Activated CD4-positive, alpha-beta T cell treated with anti-CD3 and anti-CD28 coated beads for 24 hours (primary cell): ENCODE data around the gene ARPIN.
"Not testable (repeated sequence)": the region's sequence is repeated elsewhere in the genome, so short reads cannot be mapped to it uniquely, and the experiment has no call there.

Experiments
- DNase-seq, 2 donors: peaks; one replicate each; pipeline ENCODE4 v3.0.0-alpha.2; 2020; ENCODE audit warnings: low read depth in 2 of 2

Gene ARPIN

DNA sequence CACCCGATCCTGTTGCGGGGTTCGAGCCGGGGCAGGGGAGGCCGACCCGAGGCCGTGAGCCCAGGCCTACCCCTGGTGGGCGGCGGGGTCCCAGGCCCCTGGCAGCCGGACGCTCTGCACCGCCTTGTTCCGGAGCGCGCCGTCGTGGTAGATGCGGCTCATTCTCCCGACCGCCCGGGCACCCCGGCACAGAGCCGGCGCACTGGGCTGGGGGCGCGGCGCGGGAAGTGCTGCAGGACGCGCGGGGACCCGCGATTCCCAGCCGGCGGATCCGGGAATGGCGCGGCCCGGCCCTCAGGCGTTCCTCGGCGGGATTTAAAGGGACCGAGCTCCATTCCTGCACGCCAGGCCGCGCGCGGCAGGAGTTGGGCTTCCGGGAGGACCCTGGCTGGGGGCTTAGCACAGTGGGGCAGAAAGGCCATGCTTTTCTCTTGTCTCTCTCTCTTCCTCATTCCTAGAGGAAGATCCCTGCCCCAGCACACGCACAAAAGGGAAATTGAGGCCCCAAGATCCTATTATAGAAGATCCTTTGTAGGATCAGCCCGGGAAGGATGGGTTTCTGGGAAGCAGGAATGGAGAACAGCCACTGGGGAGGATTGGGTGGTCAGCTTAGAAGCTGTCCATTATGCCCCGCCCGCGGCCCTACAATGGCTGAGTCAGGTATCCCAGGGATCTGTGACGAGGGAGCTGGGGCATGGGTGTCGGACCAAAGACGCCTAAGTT is at the start of gene ARPIN:
Gene ARPIN (minus strand): TSS at position 279 of the 723 bp plus-strand sequence. CDS start 117 bp downstream, at position 162.
- no peak for DNase-seq

DNA sequence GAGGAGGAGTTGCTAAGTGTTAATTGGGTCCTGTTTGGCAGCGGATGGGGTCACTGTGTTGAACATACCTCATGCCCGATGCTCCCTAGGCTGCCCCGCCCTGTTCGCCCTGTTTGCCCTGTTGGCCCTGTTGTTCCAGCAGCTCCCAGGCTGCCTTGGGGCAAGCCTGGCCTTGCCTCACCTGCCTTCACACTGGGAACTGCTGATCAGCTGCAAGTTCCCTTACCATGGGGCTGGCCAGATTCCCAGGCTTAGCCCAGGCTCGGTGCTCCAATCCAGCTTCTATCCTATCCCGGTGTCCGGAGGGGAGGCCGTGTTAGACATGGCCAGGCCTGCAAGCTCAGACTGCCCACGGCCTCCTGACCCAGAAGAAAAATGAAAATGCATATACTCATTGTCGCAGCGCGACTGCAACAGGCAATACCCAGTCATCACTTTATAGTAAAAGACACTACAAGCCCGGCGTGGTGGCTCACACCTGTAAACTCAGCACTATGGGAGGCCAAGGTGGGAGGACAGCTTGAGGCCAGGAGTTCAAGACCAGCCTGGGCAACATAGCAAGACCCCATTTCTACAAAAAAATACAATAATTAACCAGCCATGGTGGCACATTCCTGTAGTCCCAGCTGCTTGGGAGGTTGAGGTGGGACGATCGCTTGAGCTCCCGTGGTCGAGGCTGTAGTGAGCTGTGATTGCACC is 45.5 kb upstream of the ARPIN start:
- DNase-seq = no peak

DNA sequence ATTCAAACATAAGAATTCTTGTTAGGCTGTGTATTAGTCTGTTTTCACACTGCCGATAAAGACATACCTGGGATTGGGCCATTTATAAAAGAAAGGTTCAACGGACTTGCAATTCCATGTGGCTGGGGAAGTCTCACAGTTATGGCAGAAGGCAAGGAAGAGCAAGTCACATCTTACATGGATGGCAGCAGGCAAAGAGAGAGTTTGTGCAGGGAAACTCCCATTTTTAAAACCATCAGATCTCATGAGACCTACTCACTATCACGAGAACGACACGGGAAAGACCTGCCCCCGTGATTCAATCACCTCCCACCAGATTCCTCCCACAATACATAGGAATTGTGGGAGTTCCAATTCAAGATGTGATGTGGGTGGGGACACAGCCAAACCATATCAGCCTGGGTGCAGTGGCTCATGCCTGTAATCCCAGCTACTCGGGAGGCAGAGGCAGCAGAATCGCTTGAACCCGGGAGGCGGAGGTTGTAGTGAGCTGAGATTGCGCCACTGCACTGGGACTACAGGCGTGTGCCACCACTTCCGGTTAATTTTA is 42.8 kb upstream of the ARPIN start:
- DNase-seq = not testable (repeated sequence)

DNA sequence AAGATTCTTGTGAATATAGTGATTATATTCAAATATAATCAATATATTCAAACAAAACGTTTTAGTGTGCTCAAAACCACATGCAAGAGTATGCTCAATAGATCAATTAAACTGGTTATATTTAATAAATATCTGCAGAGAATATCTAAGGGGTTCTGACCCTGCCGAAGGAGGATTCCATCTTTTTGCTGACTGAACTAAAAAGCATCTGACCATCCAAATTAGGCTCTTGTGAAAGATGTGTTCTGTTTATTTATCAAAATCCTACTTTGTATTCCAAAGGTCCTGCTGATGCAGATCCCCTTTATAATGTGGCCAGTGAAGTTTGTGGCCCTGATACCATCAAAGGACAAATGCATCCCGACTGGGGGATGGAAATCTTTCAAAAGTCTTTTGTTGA is 41.8 kb upstream of the ARPIN start:
- no peak for DNase-seq

DNA sequence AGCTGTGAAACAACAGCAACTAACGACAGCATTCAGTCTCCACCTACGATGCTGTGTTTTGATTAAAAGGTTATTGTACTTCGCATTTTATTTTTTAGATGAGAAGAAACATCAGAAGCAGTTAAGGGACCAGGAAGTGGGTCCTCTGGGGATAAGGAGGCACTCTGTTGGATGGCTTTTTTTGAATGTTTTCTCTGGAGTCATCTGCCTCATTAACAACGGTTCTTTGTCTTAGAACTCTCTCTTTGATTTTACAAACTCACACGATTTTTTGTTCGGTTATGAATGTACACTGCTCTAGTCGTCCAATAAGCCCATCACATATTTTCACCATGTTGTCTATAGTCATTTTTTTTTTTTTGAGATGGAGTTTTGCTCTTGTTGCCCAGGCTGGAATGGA is 36.0 kb upstream of the ARPIN start:
- no peak for DNase-seq

DNA sequence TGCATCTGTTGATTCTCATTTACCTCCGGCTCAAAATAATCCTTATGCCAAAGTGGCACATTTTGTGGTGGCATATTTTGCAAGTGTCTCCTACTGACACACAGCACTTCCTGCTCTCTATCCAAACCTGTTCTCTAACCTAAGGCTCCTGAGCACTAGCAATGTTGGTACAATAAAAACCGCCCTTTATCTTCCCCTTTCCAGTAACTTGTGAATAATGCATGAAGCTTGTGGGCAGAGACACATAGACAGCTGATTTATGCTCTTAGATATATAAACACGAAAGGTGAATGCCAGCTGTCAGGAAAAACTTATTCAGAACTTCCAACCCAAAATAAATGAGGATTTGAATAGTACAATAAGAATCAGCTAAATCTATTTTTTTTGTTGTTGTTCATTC is 34.6 kb upstream of the ARPIN start:
- DNase-seq = no peak

DNA sequence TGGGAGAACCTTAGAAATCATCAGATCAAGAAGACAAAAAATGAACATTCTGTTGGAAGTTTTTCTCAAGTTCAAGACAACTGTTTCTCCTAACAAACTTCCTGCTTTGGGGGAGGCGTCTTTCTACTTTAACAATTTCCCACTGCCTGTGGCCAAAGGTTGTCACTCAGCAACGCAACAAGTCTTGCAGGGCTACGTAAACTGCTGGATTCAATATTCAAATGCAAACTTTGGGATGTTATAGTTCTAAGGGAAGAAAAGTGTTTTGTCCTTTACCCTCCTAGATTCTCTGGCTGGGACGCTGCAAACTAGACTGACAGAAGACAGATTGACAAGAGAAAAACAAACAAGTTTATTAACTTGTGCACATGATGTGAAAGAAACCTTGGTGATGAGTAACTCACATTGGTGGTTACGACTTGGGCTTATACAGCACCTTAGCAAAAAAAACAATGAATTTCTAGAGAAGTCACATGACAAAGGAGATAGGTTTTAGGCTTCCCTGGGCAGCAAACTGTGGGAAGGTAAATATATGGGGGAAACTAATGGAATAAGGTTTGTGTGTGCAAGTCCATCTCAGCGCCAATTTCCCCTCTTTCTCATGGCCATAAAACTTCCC is 34.0 kb upstream of the ARPIN start:
- DNase-seq = no peak

DNA sequence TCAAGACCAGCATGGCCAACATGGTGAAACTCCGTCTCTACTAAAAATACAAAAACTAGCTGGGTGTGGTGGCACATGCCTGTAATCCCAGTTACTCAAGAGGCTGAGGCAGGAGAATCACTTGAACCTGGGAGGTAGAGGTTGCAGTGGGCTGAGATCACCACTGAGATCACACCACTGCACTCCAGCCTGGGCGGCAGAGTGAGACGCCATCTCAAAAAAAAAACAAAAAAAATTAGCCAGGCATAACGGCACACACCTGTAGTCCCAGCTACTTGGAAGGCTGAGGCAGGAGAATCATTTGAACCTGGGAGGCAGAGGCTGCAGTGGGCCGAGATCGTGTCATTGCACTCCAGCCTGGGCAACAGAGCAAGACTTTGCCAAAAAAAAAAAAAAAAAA is 31.0 kb upstream of the ARPIN start:
- DNase-seq = not testable (repeated sequence)

DNA sequence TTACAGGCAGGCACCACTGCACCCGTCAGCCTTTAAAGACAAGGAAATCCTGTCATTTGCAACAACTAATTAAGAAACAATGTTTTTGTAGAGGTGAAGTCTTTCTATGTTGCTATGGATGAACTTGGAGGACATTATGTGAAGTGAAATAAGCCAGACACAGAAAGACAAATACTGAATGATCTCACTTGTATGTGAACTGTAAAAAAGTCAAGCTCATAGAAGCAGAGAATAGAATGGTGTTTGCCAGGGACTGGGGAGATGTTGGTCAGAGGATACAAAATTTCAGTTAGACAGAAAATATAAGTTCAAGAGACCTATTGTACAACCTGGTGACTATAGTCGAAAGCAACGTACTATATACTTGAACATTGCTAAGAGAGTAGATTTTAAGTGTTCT is 27.2 kb upstream of the ARPIN start:
- no peak for DNase-seq

DNA sequence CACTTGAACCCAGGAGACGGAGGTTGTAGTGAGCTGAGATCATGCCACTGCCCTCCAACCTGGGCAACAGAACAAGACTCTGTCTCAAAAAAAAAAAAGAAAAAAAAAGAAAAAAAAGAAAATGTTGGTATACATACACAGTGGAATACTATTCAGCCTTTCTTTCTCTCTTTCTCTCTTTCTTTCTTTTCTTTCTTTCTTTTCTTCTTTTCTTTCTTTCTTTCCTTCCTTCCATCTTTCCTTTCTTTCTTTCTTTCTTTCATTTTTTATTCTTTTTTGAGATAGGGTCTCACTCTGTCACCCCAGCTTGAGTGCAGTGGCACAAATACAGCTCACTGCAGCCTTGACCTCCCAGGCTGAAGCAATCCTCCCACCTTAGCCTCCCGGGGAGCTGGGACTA is 26.6 kb upstream of the ARPIN start:
- DNase-seq = not testable (repeated sequence)

DNA sequence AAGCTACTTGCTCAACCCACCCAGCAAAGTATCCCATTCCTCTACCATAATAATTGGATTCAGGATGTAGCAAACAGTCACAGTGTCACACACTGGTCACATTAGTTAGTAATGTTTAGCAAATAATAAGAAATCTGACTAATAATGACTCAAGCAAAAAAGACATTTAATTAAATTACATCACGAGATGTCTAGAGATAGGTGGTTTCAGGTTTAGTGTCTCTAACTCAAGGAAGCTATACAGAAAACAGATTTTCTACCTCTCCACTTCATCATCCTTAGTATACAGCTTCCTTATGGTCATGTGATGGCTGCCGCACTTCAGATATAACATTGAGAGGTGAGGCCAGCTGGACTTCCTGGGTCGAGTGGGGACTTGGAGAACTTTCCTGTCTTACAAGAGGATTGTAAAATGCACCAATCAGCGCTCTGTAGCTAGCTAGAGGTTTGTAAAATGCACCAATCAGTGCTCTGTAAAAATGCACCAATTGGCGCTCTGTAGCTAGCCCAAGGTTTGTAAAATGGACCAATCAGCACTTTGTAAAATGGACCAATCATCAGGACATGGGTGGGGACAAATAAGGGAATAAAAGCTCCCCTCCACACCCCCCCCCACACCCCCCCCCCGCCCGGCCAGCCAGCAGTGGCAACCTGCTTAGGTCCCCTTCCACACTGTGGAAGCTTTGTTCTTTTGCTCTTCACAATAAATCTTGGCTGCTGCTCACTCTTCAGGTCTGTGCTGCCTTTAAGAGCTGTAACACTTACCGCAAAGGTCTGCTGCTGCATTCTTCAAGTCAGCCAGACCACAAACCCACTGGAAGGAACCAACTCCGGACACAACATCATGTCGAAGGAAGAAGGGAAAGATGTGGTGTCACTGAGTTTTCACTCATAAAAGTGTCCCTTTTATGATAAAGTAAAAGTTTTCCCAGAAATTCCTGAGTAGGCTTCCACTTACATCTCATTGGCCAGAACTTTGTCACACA is 24.9 kb upstream of the ARPIN start:
- no peak for DNase-seq

DNA sequence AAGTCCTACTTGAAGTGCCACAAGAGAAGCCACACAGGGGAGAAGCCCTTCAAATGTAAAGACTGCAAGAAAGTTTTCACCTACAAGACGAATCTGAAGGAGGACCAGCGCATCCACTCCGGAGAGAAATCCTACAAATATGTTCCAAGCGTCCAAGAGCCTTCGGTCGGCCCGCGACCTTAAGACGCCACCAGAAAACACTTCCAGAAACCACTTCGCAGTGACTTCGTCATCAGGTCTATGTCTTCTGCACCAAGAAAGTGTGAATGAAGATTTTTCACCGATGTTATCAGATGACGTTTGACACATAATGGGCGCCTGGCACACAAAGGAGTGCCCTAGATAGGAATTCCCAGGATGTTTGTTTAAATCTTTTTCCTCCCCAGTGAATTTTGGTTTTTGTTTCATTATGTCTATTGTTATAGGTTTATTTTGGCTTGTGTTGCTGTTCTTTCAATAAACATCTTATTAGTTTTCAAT is 24.1 kb upstream of the ARPIN start:
- DNase-seq = no peak

DNA sequence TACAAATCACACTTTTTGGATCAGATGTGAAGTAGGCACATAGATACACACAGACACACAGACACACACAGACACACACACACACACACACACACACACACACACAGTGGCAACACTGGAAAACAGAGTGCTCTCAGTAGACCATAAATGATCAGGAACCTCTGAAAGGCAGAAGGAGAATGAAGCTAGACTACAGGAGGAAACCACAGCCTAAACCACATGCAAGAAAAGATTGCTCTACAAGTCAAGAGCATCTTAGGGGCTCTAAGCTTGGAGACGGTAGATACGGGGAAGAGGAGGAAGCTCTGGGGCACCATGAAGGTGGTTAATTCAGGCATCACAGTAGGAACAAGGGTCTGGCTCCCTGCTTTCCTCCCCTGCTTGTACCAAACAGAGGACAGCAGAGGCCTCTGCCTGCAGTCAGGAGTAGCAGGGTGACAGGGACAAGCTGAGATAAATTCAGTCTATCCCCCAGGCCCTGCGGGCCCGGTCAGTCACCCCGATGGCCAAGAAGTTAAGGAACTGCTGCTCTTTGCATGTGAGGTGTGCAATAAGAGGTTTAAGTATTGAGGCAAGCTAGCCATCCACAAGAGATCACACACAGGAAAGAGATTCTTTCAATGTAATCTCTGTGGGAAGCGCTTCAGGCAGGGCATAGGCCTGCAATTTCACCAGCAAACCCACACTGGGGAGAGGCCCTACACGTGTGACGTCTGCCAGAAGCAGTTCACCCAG is 23.5 kb upstream of the ARPIN start:
- DNase-seq = no peak

DNA sequence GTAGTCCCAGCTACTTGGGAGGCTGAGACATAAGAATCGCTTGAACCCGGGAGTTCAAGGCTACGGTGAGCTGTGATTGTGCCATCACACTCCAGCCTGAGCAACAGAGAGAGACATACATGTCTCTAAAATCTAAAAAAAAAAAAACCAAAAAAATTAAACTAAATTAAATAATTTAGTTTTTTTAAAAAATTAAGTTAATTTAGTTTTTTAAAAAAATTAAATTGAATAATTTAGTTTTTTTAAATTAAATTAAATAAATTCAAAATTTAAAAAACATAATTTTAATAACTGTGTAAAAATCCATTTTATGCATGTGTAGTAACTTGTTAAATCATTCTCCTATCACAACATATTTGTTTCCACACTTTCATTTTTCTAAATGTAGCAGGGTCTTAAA is 20.1 kb upstream of the ARPIN start:
- no peak for DNase-seq

DNA sequence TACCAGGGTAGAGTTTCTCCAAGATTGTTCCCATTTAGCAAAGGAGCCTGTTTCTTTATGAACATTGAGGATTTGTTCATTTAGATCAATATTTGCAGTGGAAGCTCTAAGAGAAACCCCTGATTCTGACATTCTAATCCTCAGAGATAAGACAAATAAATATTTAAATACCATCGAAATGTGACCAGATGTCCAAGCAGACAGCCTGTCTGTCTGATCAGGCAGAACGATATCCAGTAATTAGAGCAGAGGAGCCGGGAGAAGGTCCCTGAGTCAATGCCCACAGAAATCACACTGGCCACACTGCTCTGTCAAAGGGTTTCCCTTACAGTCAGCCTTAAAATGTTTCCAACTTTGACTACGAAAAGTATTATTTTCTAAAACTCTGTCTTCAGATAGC is 15.7 kb upstream of the ARPIN start:
- DNase-seq = no peak

DNA sequence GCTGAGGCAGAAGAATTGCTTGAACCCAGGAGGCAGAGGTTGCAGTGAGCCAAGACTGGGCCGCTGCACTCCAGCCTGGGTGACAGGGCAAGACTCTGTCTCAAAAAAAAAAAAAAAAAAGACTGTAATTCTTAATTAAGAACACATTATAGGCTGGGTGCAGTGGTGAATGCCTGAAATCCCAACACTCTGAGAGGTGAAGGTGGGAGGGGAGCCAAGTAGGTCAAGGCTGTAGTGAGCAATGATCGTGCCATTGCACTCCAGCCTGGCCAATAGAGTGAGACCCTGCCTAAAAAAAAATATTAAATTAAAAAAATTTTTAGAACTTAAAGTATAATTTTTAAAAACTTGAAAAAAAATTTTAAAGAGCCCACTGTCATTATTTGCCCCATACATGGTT is 13.4 kb upstream of the ARPIN start:
- DNase-seq = no peak

DNA sequence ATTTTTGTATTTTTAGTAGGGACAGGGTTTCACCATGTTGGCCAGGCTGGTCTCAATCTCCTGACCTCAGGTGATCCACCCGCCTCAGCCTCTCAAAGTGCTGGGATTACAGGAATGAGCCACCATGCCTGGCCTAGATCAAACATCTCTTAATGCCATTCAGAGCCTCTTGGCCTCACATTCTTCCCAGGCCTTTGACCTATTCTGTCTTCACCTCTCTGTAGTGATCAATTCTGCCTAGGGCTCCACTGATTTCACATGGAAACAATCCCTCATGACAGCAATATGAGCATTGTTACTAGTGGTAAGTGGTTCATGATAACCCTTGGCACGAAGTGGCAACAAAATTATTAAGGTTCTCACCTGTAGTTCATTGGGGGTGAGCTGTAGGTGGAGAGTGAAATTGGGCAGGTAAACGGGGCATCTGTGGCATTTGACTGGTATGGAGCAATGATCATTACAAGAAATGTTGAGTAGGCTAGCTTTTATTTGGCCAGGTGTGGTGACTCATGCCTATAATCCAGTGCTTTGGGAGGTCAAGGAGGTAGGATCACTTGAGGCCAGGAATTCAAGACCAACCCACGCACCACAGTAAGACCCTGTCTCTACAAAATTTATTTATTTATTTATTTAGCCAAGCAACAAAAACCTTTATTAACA is 4.8 kb upstream of the ARPIN start:
- DNase-seq = no peak

DNA sequence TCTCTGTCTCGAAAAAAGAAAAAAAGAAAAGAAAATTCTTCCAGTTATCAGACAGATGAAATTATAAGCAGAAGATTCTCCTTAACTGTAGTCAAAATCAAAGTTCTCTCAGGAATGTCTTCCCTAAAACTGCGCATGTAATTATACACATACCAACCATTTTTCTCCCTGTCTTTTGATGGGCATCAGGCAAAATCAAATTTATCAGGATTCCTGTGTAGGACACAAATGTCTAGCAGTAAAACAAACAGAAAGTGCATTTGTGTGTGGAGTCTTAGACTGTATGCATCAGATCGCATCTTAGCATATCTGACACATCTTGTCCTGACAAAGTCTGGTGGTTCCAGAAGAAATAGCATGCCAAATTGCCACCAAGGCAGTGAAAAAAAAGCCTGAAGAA is 3.9 kb upstream of the ARPIN start:
- DNase-seq = no peak

DNA sequence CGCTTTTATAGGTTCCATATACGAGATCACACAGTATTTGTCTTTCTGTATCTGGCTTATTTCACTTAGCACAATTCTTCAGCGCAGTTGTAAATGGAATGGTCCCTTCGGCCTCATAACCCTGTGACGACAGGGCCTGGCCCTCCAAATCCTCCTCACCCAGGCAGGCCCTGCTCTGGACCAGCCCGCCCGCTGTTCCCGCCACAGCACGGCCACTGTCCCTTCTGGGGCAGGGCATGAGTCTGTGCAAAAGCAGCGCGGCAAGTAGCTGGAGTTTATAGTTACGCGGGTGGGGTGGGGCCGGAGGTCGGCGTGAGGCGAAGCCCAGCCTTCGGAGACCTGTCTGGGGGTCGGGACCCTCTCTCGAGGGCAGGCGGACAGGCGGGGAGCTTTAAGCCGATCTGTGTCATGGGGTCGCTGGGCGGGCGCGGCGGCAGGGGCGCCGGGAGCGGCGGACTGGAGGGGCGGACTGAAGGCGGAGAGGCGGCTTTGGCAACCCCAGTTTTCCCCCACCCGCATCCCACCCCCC is 543 bp downstream of the ARPIN start:
- DNase-seq = no peak
